NT2/D1 (cell line): ENCODE measurements around the gene PKHD1.

ENCODE experiments used
- DNase-seq: peaks from one replicate; pipeline ENCODE4 v3.0.0-alpha.2; 2011; ENCODE audit warnings: low read depth, low spot score
- H3K27me3 ChIP-seq: 2 replicates; pipeline ENCODE4 v1.6.0; 2011; ENCODE audit warnings: mild to moderate bottlenecking; ENCODE audit not compliant: insufficient read length, insufficient read depth
- H3K36me3 ChIP-seq: 2 replicates; pipeline ENCODE4 v1.6.1; 2011; ENCODE audit warnings: mild to moderate bottlenecking, low read length, mixed read lengths; ENCODE audit not compliant: insufficient read depth, insufficient read length
- H3K4me1 ChIP-seq: 2 replicates; pipeline ENCODE4 v1.5.1; 2011; ENCODE audit not compliant: insufficient read depth, insufficient read length
- H3K4me3 ChIP-seq: 2 replicates; pipeline ENCODE4 v1.5.1; 2011; ENCODE audit warnings: low read depth; ENCODE audit not compliant: insufficient read length
- H3K9ac ChIP-seq: 2 replicates; pipeline ENCODE4 v1.6.0; 2011; ENCODE audit warnings: low read depth; ENCODE audit not compliant: insufficient read length
- H3K9me3 ChIP-seq: 2 replicates; pipeline ENCODE4 v1.5.1; 2011; ENCODE audit warnings: mild to moderate bottlenecking, low read length; ENCODE audit not compliant: insufficient read depth
- SUZ12 ChIP-seq: IDR thresholded peaks from 2 replicates; pipeline ENCODE4 v1.6.1; 2011; ENCODE audit not compliant: insufficient read length, insufficient read depth; ENCODE audit errors: extremely low read depth
- YY1 ChIP-seq: IDR thresholded peaks from 2 replicates; pipeline ENCODE4 v1.6.1; 2011; ENCODE audit not compliant: insufficient read length, insufficient read depth
- ZNF274 ChIP-seq: IDR thresholded peaks from 2 replicates; pipeline ENCODE4 v1.6.1; 2011; ENCODE audit warnings: mild to moderate bottlenecking, low read depth, low read length

PKHD1 gene

DNA sequence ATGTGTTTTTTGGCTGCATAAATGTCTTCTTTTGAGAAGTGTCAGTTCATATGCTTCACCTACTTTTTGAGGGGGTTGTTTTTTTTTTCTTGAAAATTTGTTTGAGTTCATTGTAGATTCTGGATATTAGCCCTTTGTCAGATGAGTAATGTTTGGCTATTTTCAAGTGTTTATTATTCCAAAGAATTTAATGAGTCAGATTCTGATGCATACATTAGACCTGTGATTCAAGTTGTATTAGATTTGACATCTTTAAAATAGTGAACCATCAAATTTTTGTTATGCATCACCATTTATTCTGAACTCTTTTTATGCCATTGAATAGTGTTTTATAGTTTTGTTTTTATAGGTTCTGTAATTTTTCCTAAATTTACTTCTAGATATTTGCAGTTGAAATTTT, 319.3 kb downstream of the PKHD1 start:
- Histone ChIP-seq H3K4me1 (no peaks in the 10 kb centered on the region), H3K4me3 (no peak overlapping the region), H3K27me3 (no peaks in the 10 kb centered on the region), H3K36me3 (no peaks in the 10 kb centered on the region), H3K9me3 (no peaks in the 10 kb centered on the region), H3K9ac (no peak overlapping the region)
- no peak for TF ChIP-seq ZNF274
- TF ChIP-seq YY1 = no peak
- TF ChIP-seq SUZ12 = no peak
- DNase-seq = no peak

DNA sequence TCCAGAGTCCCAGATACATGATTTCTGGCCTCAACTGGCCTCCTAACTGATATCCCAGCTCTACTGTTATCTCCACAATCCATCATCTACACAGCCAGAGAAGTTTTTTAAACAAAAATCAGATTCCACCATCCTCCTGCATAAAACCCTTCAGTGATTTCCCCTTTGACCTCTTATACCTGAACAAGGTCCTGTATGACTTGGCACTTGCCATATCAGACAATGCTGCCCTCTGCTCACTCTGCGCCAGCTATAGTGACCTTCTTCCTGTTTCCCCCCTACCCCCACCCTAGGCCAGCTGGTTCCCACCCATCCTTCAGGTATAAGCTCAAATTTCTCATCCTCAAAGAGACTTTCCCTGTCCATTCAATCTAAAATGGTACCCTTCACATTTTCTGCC, 322.2 kb downstream of the PKHD1 start:
- Histone ChIP-seq H3K36me3 (no peaks in the 10 kb centered on the region), H3K9me3 (no peaks in the 10 kb centered on the region), H3K27me3 (no peaks in the 10 kb centered on the region), H3K4me3 (no peak overlapping the region), H3K4me1 (no peaks in the 10 kb centered on the region), H3K9ac (no peak overlapping the region)
- DNase-seq = no peak
- TF ChIP-seq YY1 (no peak), ZNF274 (no peak), SUZ12 (no peak)

DNA sequence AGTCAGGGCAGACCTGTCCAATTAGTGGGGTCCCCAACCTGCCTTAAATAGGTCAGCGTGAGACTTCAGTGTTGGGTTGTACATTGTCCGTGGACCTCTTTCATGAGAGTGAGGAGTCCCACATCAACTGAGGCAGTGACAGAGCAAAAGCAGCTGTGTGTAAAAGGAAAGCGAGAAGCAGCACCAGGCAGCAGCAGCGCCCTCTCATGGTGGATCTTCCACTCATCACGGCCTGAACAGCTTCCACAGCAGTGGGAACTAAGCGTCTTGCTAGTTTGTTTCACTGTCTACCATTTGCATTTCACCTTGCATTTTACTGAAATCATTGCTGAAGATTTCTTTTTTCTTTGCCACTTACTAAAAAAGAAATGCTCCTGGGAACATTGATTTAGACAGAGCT, 333.8 kb downstream of the PKHD1 start:
- TF ChIP-seq YY1 (no peak), SUZ12 (no peak), ZNF274 (no peak)
- H3K9me3 ChIP-seq = no peaks in the 10 kb centered on the region
- no peak overlapping the region for H3K4me3 ChIP-seq
- no peaks in the 10 kb centered on the region for H3K36me3 ChIP-seq
- H3K4me1 ChIP-seq = no peaks in the 10 kb centered on the region
- no peaks in the 10 kb centered on the region for H3K27me3 ChIP-seq
- DNase-seq = peak; percentile 23
- H3K9ac ChIP-seq = no peak overlapping the region

DNA sequence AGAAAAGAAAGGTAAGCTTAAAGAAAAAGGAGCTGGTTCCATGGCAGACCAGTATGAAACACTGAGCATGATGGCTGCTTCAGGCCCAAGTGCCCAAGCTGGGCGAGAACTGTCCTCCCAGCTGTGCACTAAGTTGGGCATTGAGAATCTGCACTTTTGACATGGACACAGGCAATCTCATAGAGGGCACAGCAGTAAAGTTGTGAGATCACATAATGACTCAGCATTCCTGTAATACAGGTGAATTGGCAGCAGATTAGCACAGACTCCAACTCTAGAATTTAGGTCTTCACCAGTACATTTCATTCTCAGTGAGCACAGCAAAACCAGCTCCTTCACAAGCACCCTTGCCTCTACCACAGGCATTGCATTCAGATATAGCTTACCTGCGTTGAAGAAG, 343.4 kb downstream of the PKHD1 start:
- H3K9me3 ChIP-seq = no peaks in the 10 kb centered on the region
- no peak for DNase-seq
- no peak overlapping the region for H3K9ac ChIP-seq
- no peaks in the 10 kb centered on the region for H3K4me1 ChIP-seq
- no peaks in the 10 kb centered on the region for H3K36me3 ChIP-seq
- no peak for TF ChIP-seq SUZ12
- TF ChIP-seq ZNF274 = no peak
- no peak for TF ChIP-seq YY1
- no peak overlapping the region for H3K4me3 ChIP-seq
- no peaks in the 10 kb centered on the region for H3K27me3 ChIP-seq

DNA sequence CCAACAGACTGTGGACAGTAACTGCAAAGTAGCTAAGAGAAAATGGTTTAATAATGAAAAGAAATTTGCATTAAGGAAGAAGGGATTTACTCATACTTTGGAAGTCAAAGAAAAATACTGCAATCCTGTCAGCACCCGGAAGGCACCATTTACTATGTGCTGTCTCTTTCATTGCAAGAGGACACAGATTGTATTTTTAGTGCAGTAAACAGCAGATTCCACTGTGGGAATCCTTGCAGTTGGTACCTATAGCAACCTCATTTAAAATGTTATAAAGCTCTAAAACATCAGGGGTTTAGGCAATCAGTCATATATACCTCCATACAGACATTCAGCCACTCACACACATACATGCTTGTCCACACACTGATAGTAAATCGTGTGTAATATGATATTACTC, 346.8 kb downstream of the PKHD1 start:
- H3K9me3 ChIP-seq = no peaks in the 10 kb centered on the region

DNA sequence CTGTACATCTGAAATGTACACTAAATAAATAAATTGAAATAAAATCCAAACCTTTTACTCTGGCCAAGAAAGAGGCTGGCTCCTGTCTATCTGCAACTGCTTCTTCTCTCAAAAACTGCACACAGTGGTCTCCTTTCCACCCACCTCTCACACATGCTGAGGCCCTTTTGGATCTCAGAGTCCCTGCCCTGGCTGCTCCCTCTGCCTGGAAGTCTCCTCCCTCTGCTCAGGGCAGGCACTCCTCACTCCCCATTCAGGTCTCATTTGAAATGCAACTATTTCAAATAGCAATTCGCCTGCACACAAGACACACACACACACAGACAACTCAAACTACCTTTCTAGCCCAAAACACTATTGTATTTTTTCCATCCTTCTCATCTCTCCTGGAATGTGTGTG, 348.8 kb downstream of the PKHD1 start:
- Histone ChIP-seq H3K9ac (no peak overlapping the region), H3K4me1 (no peaks in the 10 kb centered on the region), H3K9me3 (no peaks in the 10 kb centered on the region), H3K4me3 (no peak overlapping the region), H3K36me3 (no peaks in the 10 kb centered on the region), H3K27me3 (no peaks in the 10 kb centered on the region)
- TF ChIP-seq ZNF274 = no peak
- TF ChIP-seq YY1 = no peak
- no peak for TF ChIP-seq SUZ12
- no peak for DNase-seq

More for the DNA sequence above, 346.8 kb downstream of the PKHD1 start:
- TF ChIP-seq YY1 (no peak), SUZ12 (no peak), ZNF274 (no peak)
- Histone ChIP-seq H3K36me3 (no peaks in the 10 kb centered on the region), H3K9ac (no peak overlapping the region), H3K4me3 (no peak overlapping the region), H3K4me1 (no peaks in the 10 kb centered on the region), H3K27me3 (no peaks in the 10 kb centered on the region)
- no peak for DNase-seq

DNA sequence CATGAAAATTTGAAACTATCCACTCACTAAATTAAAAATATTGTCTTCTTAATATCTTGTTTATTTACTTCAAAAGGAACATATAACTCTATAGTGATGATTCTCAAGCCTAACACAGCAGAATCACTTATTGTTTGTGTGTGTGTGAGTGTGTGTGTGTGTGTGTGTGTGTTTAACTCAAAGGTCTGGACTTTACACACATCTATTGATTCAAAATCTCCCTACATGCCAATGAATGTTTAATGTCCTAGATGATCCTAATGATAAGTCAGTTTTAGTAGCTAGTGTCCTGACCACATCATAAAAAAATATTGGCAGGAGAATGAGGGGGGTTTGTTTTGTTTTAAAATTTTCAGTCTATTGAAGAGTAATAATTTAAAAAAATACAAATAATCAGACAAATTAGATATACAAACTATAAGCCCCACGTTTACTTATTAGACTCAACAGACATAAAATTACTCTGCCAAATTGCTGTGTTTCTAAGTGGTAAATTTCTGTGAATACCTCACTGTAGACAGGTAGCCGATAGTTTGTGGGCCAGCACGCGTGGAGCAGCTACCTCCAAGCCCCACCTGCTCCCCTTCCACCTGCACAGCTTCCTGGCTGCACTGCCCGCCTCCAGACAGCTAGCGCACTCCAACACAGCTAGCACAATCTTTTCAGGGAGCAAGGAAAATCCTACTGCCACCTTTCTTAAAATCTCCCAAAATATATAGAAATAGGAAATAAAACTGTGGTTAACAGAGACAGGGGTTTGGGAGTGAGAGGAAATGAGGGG, 349.6 kb downstream of the PKHD1 start:
- no peaks in the 10 kb centered on the region for H3K27me3 ChIP-seq
- H3K9me3 ChIP-seq = no peaks in the 10 kb centered on the region
- no peak for DNase-seq
- H3K36me3 ChIP-seq = no peaks in the 10 kb centered on the region
- TF ChIP-seq ZNF274 = no peak
- no peak for TF ChIP-seq YY1
- no peak for TF ChIP-seq SUZ12
- H3K4me1 ChIP-seq = no peaks in the 10 kb centered on the region
- H3K4me3 ChIP-seq = no peak overlapping the region
- no peak overlapping the region for H3K9ac ChIP-seq

DNA sequence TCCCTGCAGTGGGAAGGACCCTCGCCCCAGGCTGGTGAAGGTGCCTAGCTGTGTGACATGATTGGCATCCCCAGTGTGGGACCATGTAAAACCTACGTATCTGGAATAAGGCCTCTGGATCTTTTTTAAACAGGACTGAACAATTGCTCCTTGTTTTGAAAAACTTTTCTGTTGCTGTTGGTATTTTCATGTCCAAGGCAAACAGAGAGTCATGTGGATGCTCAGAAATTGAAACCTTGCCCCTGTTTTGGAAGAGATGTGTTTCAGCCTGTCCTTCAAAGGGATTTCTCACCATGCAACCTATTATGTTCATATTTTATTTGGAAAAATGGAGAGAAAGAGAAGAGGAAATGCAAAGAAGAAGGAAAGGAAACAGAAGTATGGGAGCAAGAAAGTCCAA, 362.3 kb downstream of the PKHD1 start:
- H3K4me3 ChIP-seq = no peak overlapping the region
- TF ChIP-seq YY1 (no peak), SUZ12 (no peak), ZNF274 (no peak)

More for the DNA sequence above, 362.3 kb downstream of the PKHD1 start:
- H3K36me3 ChIP-seq = no peaks in the 10 kb centered on the region
- H3K27me3 ChIP-seq = no peaks in the 10 kb centered on the region
- no peaks in the 10 kb centered on the region for H3K4me1 ChIP-seq
- no peaks in the 10 kb centered on the region for H3K9me3 ChIP-seq
- H3K9ac ChIP-seq = no peak overlapping the region
- no peak for DNase-seq
